Stimulated activated CD8-positive, alpha-beta memory T cell treated with anti-CD3 and anti-CD28 coated beads, Interleukin-4, amount 100 ng/mL, for 4 hours (primary cell): ENCODE data around the gene KCNC1.

Source experiments
- DNase-seq, 2 donors: peaks; one replicate each; pipeline ENCODE4 v3.0.0-alpha.2; 2020; ENCODE audit warnings: low read depth in 2 of 2, low spot score in 1 of 2

The KCNC1 gene

GRCh38 chr11:17734418-17734911 is at the start of gene KCNC1:
TSS of gene KCNC1 (plus strand) at chr11:17734781. CDS start at chr11:17736003, 1,222 bp downstream.
- DNase-seq = no peak

- no peak for DNase-seq
Measured at GRCh38 chr11:17686231-17686980, 48.2 kb upstream of the KCNC1 start.

GRCh38 chr11:17687946-17688670 is 46.5 kb upstream of the KCNC1 start:
- no peak for DNase-seq

- no peak for DNase-seq
Measured at GRCh38 chr11:17691550-17691949, 43.0 kb upstream of the KCNC1 start.

GRCh38 chr11:17691976-17692375 is 42.6 kb upstream of the KCNC1 start:
- DNase-seq = no peak

GRCh38 chr11:17692931-17693330 is 41.6 kb upstream of the KCNC1 start:
- no peak for DNase-seq

GRCh38 chr11:17693531-17693930 is 41.0 kb upstream of the KCNC1 start:
- DNase-seq = no peak

- DNase-seq = no peak
Measured at GRCh38 chr11:17694494-17695110, 40.0 kb upstream of the KCNC1 start.

- no peak for DNase-seq
Measured at GRCh38 chr11:17695454-17696441, 38.8 kb upstream of the KCNC1 start.

- DNase-seq = no peak
Measured at GRCh38 chr11:17696741-17697140, 37.8 kb upstream of the KCNC1 start.

- no peak for DNase-seq
Measured at GRCh38 chr11:17697175-17697949, 37.2 kb upstream of the KCNC1 start.

GRCh38 chr11:17699147-17700114 is 35.1 kb upstream of the KCNC1 start:
- DNase-seq = no peak

GRCh38 chr11:17700991-17701390 is 33.6 kb upstream of the KCNC1 start:
- DNase-seq = no peak

- DNase-seq = no peak
Measured at GRCh38 chr11:17702876-17703275, 31.7 kb upstream of the KCNC1 start.

- no peak for DNase-seq
Measured at GRCh38 chr11:17703951-17704350, 30.6 kb upstream of the KCNC1 start.

- no peak for DNase-seq
Measured at GRCh38 chr11:17707830-17708229, 26.8 kb upstream of the KCNC1 start.

GRCh38 chr11:17711836-17712235 is 22.7 kb upstream of the KCNC1 start:
- DNase-seq = no peak

GRCh38 chr11:17713851-17714250 is 20.7 kb upstream of the KCNC1 start:
- no peak for DNase-seq

GRCh38 chr11:17714356-17714854 is 20.2 kb upstream of the KCNC1 start:
- DNase-seq = no peak
